ENCODE measurements around the gene AOPEP. TPM values are rescaled to one million over a fixed set of nuclear protein-coding genes. Genes with fewer than 3 reads are reported as not detected.

Gene AOPEP
- total RNA-seq, 4 donors from 2014 or later: 56.5 to 160 (median 103) TPM

GRCh38 chr9:95108777-95109176 lies 382.3 kb downstream of the AOPEP start:
- no peaks in the 10 kb centered on the region for H3K27me3 ChIP-seq
- H3K36me3 ChIP-seq: peaks cover 0 to 7% of the 10 kb centered on the region in 2 donors
- peaks cover 46 to 59% of the 10 kb centered on the region in 2 donors for H3K4me1 ChIP-seq
- DNase-seq (no peak), ATAC-seq (no peak)
- H3K9me3 ChIP-seq: no peaks in the 10 kb centered on the region
- no peak overlapping the region for H3K4me3 ChIP-seq
- peak overlapping the region; percentile 14 to 96 (median 54) for H3K27ac ChIP-seq
- intact Hi-C loops (cut with DNase I; ENCODE audit: low total_unique reads) (no loop called here), in situ Hi-C loops (cut with MboI; ENCODE audit: low sequenced_read_pairs in 4 of 4) (no loop called here)
- TF ChIP-seq POLR2A (IDR thresholded peaks at IDR 0.05) (no peak), CTCF (IDR thresholded peaks at IDR 0.05 in 4 of 5, conservative IDR thresholded peaks at IDR 0.05 in 1 of 5) (no peak)

GRCh38 chr9:95109456-95109855 lies 383.0 kb downstream of the AOPEP start:
- Histone ChIP-seq H3K9me3 (no peaks in the 10 kb centered on the region), H3K4me3 (no peak overlapping the region), H3K4me1 (peaks cover 40 to 53% of the 10 kb centered on the region in 2 donors), H3K27me3 (no peaks in the 10 kb centered on the region), H3K27ac (peak overlapping the region; percentile 18 to 96 (median 70)), H3K36me3 (peaks cover 0 to 7% of the 10 kb centered on the region in 2 donors)
- intact Hi-C loops (cut with DNase I; ENCODE audit: low total_unique reads): no loop called here
- no peak for ATAC-seq
- TF ChIP-seq CTCF (IDR thresholded peaks at IDR 0.05 in 4 of 5, conservative IDR thresholded peaks at IDR 0.05 in 1 of 5) (no peak), POLR2A (IDR thresholded peaks at IDR 0.05) (no peak)
- in situ Hi-C loops (cut with MboI; ENCODE audit: low sequenced_read_pairs in 4 of 4): no loop called here
- no peak for DNase-seq

- ATAC-seq (peak in 1 of 2 donors; percentile 27), DNase-seq (peak in 1 of 2 donors; percentile 11)
- Histone ChIP-seq H3K4me1 (peaks cover 29 to 39% of the 10 kb centered on the region in 2 donors), H3K27ac (peak overlapping the region; percentile 18 to 96 (median 70)), H3K4me3 (no peak overlapping the region), H3K9me3 (no peaks in the 10 kb centered on the region), H3K27me3 (no peaks in the 10 kb centered on the region), H3K36me3 (peaks cover 0 to 7% of the 10 kb centered on the region in 2 donors)
- in situ Hi-C loops (cut with MboI; ENCODE audit: low sequenced_read_pairs in 4 of 4) (no loop called here), intact Hi-C loops (cut with DNase I; ENCODE audit: low total_unique reads) (no loop called here)
- TF ChIP-seq POLR2A (IDR thresholded peaks at IDR 0.05) (no peak), CTCF (IDR thresholded peaks at IDR 0.05 in 4 of 5, conservative IDR thresholded peaks at IDR 0.05 in 1 of 5) (no peak)
These were observed 384.5 kb downstream of the AOPEP start for GRCh38 chr9:95110921-95111525.

DNA sequence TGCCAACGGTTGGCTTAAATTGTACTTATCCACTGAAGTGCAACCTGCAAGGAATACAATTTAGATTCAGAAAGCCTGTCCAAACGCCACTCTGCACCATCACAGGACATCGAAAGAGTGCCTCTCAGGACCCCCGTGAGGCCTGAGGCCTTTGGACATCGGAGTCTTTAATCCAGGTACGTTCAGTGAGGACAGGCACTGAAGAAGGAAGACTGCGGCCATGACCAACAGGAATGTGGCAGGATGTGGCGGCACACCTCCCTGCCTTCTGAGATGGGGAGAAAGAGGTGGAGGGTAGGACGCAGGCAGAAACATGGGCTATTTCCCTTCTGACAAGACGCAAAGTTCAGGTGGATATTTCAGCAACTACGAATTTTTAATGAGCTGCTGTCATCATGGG lies 385.2 kb downstream of the AOPEP start:
- no peak for TF ChIP-seq POLR2A (IDR thresholded peaks at IDR 0.05)
- TF ChIP-seq CTCF (IDR thresholded peaks at IDR 0.05 in 4 of 5, conservative IDR thresholded peaks at IDR 0.05 in 1 of 5): no peak
- ATAC-seq: no peak
- intact Hi-C loops (cut with DNase I; ENCODE audit: low total_unique reads): no loop called here
- peaks cover 29 to 36% of the 10 kb centered on the region in 2 donors for H3K4me1 ChIP-seq
- H3K36me3 ChIP-seq: peaks cover 0 to 7% of the 10 kb centered on the region in 2 donors
- H3K27ac ChIP-seq: no peak overlapping the region
- no peak for DNase-seq
- in situ Hi-C loops (cut with MboI; ENCODE audit: low sequenced_read_pairs in 4 of 4): no loop called here
- no peak overlapping the region for H3K4me3 ChIP-seq
- no peaks in the 10 kb centered on the region for H3K27me3 ChIP-seq
- no peaks in the 10 kb centered on the region for H3K9me3 ChIP-seq
